DOHH2 (cell line): ENCODE results near the gene CCR5AS.

Source experiments
- H3F3A ChIP-seq: fragments of 200-600 bp; sonication (generic), shearing (Covaris generic); 2 replicates; pipeline ENCODE4 v1.6.0; 2016; ENCODE audit warnings: antibody characterized with exemption, mild to moderate bottlenecking; ENCODE audit not compliant: control insufficient read depth, insufficient read depth
- H3K27ac ChIP-seq: fragments of 200-600 bp; sonication (generic); 2 replicates; pipeline ENCODE4 v1.5.1; 2014; ENCODE audit warnings: low read depth, mild to moderate bottlenecking, low read length, moderate library complexity
- H3K27me3 ChIP-seq: fragments of 200-600 bp; sonication (generic); 2 replicates; pipeline ENCODE4 v1.6.1; 2014; ENCODE audit warnings: mild to moderate bottlenecking, low read length, mixed read lengths; ENCODE audit not compliant: control insufficient read depth
- H3K36me3 ChIP-seq: fragments of 200-600 bp; sonication (generic); 2 replicates; pipeline ENCODE4 v1.6.1; 2014; ENCODE audit warnings: mild to moderate bottlenecking, low read length, moderate library complexity, mixed read lengths; ENCODE audit not compliant: control insufficient read depth
- H3K4me1 ChIP-seq: fragments of 200-600 bp; sonication (generic); 2 replicates; pipeline ENCODE4 v1.6.1; 2014; ENCODE audit warnings: mild to moderate bottlenecking, low read length, mixed read lengths; ENCODE audit not compliant: control insufficient read depth
- H3K4me2 ChIP-seq: fragments of 200-600 bp; sonication (generic); 2 replicates; pipeline ENCODE4 v1.6.0; 2014; ENCODE audit warnings: mild to moderate bottlenecking, low read length, moderate library complexity
- H3K4me3 ChIP-seq: fragments of 200-600 bp; sonication (generic); 2 replicates; pipeline ENCODE4 v1.5.1; 2014; ENCODE audit warnings: mild to moderate bottlenecking, low read length, mixed read lengths
- H3K79me2 ChIP-seq: fragments of 200-600 bp; sonication (generic); 2 replicates; pipeline ENCODE4 v1.6.1; 2014; ENCODE audit warnings: mild to moderate bottlenecking, low read length, mixed read lengths; ENCODE audit not compliant: control insufficient read depth
- H3K9me2 ChIP-seq: fragments of 200-600 bp; sonication (generic); replicated peaks from 2 replicates; pipeline ENCODE4 v1.6.1; 2014; ENCODE audit warnings: mild to moderate bottlenecking, low read length, mixed read lengths; ENCODE audit not compliant: control insufficient read depth
- H3K9me3 ChIP-seq: fragments of 200-600 bp; sonication (generic); 2 replicates; pipeline ENCODE4 v1.6.1; 2014; ENCODE audit warnings: antibody characterized with exemption, low read length, mixed read lengths; ENCODE audit not compliant: control insufficient read depth, insufficient read depth
- H4K20me1 ChIP-seq: fragments of 200-600 bp; sonication (generic); 2 replicates; pipeline ENCODE4 v1.6.0; 2014; ENCODE audit warnings: low read depth, mild to moderate bottlenecking, antibody characterized with exemption, low read length, moderate library complexity; ENCODE audit not compliant: control insufficient read depth, insufficient read depth
- CTCF ChIP-seq: fragments of 200-600 bp; sonication (generic); IDR thresholded peaks from one replicate; pipeline ENCODE4 v1.5.1; 2014; ENCODE audit warnings: antibody characterized with exemption, mild to moderate bottlenecking, low read depth, low read length; ENCODE audit not compliant: poor library complexity, severe bottlenecking
- EZH2phosphoT487 ChIP-seq: fragments of 200-600 bp; sonication (generic); IDR thresholded peaks from 2 replicates; pipeline ENCODE4 v1.6.1; 2017; ENCODE audit warnings: borderline replicate concordance, mild to moderate bottlenecking, antibody characterized with exemption, low read length, moderate library complexity, mixed read lengths

The CCR5AS gene

GRCh38 chr3:46369675-46370132 lies 37.2 kb downstream of the CCR5AS start:
- H3F3A ChIP-seq = no peaks in the 10 kb centered on the region
- peaks cover 44% of the 10 kb centered on the region for H3K27me3 ChIP-seq
- TF ChIP-seq EZH2phosphoT487 = no peak
- TF ChIP-seq CTCF = no peak
- no peaks in the 10 kb centered on the region for H3K4me1 ChIP-seq
- no peak overlapping the region for H3K4me3 ChIP-seq
- H4K20me1 ChIP-seq = no peaks in the 10 kb centered on the region
- no peaks in the 10 kb centered on the region for H3K9me3 ChIP-seq
- H3K4me2 ChIP-seq = no peak overlapping the region
- H3K9me2 ChIP-seq = no peaks in the 10 kb centered on the region
- H3K27ac ChIP-seq = no peak overlapping the region
- no peaks in the 10 kb centered on the region for H3K79me2 ChIP-seq
- H3K36me3 ChIP-seq = no peaks in the 10 kb centered on the region

- Histone ChIP-seq H3K4me1 (no peaks in the 10 kb centered on the region), H3K27me3 (peaks cover 45% of the 10 kb centered on the region), H3K9me2 (no peaks in the 10 kb centered on the region), H4K20me1 (no peaks in the 10 kb centered on the region), H3F3A (no peaks in the 10 kb centered on the region), H3K36me3 (no peaks in the 10 kb centered on the region), H3K27ac (no peak overlapping the region), H3K4me2 (no peak overlapping the region), H3K79me2 (no peaks in the 10 kb centered on the region), H3K9me3 (no peaks in the 10 kb centered on the region), H3K4me3 (no peak overlapping the region)
- TF ChIP-seq CTCF (no peak), EZH2phosphoT487 (no peak)
Measured at GRCh38 chr3:46369151-46369550, 37.7 kb downstream of the CCR5AS start.

GRCh38 chr3:46368569-46368968 lies 38.3 kb downstream of the CCR5AS start:
- Histone ChIP-seq H4K20me1 (no peaks in the 10 kb centered on the region), H3K36me3 (no peaks in the 10 kb centered on the region), H3K79me2 (no peaks in the 10 kb centered on the region), H3K9me2 (no peaks in the 10 kb centered on the region), H3K4me2 (no peak overlapping the region), H3F3A (no peaks in the 10 kb centered on the region), H3K4me1 (no peaks in the 10 kb centered on the region), H3K4me3 (no peak overlapping the region), H3K27ac (no peak overlapping the region), H3K9me3 (no peaks in the 10 kb centered on the region), H3K27me3 (peaks cover 51% of the 10 kb centered on the region)
- no peak for TF ChIP-seq CTCF
- TF ChIP-seq EZH2phosphoT487 = no peak
